ENCODE measurements around the gene LSS.

LSS gene

DNA sequence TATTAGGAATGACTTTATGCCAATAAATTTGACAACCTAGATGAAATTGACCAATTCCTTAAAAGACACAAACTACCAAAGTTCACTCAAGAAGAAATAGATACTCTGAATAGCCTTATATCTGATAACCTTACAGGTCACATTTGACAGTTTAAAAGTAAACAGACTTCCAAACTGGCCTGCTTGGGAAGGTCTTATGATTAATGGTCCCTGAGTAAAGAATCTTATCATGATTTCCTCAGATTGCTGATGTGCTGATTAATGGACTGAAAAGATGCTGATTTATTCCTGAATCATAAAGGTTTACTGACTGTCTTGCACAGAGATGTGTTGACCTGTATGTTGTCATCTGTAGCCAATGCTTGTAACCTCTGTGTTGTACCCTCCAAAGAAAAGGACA, 63.5 kb downstream of the LSS start:
- DNase-seq = no peak

DNA sequence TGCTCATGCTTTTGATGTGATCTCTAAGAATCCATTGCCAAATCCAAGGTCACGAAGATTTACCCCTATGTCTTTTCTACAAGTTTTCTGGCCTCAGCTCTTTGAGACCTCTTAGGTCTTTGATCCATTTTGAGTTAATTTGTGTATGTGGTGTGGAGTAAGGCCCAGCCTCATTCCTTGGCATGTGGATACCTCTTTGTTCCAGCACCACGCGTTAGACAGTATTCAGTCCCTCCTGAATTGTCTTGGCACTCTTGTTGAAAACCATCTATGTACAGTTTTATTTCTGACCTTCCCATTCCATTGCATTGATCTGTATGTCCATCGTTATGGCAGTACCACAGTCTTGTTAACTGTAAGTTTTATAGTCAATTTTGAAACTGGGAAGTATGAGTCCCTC, 65.2 kb downstream of the LSS start:
- no peak for DNase-seq

DNA sequence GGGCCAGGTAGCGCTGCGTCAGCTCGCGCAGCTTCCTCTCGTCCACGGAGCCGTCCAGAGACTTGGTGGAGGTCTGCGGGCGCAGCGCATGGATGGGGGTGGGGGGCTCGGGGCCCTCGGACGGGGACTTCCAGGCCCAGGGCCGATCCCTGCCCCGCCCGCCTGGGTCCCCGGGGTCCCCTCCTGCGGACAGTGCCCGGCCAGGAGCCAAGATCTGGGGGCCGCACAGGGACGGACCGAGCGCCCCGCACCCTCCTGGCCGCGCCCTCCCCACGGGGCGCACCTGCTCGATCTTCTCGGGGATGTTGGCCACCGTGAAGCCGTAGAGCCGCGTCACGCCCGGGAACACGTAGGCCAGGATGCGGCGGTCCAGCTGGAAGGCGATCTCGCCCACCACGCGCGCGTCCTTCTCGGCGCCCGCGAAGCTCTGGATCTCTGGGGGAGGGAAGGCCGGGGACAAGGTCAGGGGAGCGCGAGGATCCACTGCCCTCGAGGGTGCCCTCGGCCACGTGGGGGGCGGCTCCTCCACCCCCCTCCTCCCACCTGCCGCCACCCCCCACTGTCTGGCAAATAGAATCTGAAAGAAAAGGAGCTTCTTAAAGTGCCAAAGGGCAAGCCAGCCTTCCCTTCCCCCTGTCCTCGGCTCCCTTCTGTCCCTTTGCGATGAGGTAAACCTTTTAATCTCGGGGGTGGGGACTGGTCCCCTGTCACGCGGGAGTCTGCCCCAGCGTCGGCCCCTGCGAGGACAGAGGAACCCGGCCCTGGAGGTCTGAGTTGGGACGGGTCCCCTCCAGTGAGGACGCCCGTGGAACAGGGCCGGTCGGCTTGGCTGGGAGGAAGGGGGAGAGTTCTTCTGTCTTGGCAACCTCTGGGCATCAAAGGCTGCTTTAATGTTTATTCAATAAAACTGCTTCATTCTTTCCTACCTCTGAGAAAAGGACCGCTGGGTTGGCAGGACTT, 66.7 kb downstream of the LSS start:
- DNase-seq = no peak

DNA sequence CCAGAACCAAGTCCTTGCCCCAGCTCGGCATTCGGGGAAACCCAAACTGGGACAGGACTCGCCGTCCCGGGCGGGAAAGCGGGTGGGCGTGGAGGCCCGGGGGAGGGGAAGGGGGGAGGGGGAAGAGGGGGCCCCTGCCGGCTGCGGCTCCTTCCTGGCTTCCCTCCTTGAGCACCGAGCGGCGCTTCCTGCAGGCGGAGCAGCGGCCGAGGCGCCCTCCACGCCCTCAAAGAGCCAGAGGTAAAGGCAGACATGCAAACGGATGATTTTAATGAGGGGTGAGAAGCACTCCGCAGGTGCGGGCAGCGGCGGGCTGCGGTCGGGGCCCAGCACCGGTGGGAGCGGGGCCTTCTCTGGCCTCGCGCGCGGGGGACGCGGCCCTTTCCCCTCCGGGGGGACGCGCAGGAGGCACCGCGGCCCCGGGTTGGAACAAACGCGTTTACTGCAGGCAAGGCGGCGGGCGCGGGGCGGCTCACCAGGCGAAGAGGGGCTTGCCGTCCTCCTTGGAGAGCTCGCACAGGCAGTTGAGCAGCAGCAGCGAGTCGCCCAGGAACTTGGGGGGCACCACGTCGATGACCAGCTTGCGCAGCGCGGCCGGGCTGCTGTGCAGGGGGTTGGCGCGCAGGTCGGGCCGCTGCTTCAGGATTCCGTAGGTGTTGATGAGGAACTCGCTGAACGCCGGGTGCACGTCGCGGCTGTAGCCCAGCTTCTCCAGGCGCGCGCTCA, 67.5 kb downstream of the LSS start:
- DNase-seq = no peak

DNA sequence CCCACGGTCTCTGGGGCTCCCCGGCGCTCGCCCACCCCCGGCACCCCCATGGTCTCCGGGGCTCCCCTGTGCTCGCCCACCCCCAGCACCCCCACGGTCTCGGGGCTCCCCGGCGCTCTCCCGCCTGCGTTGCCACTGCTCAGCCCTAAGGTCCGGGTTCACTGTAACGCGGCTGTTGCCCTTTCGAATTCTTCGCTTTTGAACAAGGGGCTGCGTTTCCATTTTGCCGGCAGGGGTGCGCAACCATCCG, 68.0 kb downstream of the LSS start:
- DNase-seq = no peak

DNA sequence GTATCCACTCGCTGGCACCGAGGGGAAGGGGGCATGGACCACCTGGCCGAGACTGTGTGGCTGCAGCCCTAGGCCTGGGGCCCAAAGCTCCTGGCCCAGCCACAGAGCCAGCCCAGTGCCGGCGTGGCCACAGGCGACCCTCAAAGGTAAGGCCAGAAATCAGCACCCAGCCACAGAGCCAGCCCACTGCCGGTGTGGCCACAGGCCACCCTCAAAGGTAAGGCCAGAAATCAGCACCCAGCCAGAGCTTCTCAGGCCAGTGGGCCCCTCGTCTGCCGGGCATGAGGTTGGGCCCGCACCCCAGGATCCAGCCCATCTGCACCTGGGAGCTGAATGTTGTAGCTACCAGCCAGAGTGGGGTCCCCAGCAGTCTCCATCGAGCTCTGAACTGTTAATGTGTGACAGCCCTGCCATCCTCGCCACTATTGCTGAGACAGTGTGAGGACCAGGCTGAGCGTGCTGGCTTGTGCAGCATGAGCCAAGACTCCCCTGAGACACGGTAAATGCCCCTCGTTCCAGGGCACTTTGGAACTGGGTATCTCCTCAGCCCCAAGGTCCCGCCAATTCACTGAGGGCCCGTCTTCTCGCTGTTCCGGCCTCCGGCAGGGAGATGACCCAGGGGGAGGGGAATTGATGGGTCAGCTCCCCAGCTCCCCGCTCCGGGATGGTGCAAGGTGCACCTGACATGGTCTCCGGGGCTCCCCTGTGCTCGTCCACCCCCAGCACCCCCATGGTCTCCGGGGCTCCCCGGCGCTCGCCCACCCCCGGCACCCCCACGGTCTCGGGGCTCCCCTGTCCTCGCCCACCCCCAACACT, 68.5 kb downstream of the LSS start:
- no peak for DNase-seq

DNA sequence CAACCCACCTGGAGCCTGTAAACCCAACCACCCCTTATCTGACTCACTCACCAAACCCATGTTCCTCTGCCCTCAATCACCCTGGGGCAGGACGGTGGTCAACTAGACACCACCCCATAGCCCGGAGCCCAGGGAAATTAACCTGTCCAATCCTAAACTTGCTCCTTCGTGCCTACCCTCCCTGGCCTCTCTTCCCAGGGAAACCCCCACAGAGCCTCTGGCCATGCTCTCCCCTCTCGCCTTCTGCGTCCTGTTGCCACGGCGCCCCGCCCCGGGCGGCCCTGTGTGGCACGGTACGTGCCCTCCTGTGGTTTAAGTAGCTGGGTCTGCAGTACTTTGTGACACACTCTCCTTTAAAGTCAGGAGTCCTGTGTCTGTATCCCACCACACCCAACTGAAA, 69.2 kb downstream of the LSS start:
- DNase-seq = no peak

DNA sequence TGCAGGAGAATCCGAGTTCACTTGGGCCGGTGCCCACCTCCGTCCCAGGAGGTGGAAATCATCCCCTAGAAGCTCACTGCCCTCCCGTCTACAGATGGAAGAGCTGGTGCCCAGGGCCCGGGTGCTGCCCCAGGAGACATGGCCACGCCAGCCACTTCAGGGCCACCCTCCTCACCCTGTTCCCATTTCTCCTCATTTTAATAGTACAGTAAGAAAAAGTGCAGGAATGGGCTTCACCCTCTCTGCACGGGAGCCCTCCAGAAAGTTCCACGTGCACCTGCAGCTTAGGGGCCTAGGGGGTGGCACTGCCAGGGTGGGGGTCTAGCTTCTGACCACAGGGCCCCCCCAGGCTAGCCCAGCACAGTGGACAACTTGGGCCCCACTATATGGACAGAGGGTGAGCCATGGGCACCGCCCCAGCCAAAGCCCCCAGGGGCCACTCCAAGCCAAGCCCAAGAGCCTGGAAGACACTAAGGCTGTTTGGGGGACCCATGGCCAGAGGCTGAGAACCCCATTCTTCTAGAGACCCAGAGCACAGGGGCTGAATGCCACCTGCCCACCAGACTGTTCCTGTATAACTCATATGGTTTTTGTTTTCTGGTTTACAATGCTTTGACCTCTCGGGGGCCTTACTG, 69.8 kb downstream of the LSS start:
- no peak for DNase-seq

DNA sequence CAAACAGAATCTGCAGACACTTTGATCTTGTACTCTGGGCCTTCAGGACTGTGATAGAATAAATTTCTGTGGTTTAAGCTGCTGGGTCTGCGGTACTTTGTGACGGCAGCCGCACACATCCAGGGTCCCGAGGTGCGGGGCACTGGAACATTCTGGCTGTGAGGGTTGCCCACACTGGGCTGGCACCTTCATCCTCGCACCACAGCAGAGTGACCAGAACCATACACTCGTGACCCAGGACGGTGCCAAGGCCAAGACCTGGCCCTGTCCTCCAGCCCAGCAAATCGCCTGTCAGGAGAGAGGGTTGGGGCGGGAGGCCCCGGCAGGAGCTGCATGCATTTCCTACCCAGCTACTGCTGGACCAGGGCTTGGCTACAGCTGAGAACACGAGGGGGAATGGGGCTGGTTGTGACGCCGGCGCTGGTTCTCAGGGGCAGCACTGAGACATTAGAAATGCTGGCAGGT, 70.6 kb downstream of the LSS start:
- no peak for DNase-seq

DNA sequence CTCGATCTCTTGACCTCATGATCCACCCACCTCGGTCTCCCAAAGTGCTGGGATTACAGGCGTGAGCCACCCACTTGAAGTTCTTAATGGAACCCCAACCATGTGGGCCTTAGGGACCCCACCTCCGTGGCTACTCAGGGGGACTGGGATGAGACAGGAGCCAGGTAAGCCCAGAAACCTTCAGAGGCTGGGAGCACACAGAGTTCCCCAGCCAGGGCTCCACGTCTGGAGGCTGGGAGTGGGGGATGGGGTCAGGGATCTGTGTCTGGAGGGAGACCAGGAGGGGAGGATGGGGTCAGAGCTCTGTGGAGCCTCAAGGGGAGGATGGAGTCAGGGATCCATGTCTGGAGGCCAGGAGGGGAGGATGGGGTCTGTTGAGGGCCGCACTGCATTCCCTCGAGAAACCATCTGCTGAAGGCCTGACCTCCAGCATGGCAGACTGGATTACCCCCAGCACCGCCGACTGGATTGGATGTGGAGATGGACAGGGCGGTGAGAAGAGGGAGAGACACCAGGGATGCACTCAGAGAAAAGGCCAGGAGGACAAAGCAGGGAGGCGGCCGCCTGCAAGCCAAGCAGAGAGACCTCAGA, 71.1 kb downstream of the LSS start:
- no peak for DNase-seq

DNA sequence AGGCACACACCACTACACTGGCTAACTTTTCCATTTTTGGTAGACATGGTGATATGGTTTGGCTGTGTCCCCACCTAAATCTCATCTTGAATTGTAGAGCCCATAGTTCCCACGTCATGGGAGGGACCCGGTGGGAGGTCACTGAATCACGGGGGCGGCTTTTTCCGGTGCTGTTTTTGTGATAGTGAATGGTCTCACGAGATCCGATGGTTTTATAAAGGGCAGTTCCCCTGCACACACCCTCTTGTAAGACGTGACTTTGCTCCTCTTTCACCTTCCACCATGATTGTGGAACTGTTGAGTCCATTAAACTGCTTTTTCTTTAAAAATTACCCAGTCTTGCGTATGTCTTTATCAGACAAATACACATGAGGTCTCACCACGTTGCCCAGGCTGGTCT, 71.9 kb downstream of the LSS start:
- no peak for DNase-seq

DNA sequence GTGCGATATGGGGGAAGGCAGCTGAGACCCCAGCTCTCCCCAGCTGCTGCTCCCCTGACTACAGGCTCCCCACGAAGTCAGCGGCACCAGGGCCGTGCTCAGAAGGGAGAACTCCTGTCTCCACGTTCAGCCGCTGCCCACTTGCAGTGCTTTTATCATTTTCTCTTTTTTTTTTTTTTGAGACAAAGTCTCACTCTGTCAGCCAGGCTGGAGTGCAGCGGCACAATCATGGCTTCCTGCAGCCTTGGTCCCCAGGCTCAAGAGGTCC, 72.3 kb downstream of the LSS start:
- DNase-seq = no peak

DNA sequence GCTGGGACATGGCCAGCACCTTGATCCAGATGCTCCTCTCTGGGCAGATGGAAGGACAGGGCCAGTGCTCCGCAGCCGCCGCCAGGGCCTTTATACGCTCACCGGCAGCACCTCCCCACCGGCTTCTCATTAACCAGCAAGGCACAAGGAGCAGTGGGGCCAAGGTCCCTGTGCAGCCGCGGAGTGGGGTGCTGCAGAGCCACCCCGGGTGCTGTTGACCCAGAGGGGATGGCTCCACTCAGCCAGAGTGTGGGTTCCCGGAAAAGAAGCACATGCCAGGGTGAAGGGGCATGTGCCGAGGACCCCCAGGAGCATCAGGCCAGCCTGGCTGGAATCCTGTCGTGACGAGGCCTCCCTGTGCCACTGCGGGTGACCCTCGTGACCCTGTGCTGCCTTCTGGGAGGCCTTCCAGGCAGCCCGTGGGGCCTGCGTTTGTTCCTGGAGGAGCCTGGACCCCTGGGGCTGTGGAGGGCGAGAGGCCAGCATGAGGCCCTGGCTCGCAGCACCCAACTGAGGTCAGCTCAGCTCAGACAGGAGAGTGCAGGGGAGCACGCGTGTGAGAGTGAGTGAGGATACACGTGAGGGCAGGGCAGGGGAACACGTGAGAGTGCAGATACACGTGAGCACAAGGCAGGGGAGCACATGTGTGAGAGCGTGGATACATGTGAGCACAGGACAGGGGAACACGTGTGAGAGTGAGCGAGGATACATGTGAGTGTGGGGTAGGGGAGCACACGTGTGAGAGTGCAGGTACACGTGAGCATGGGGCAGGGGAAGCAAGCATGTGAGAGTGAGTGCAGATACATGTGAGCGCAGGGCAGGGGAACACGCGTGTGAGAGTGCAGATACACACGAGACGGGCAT, 72.8 kb downstream of the LSS start, which contains the start of gene FTCD:
Gene FTCD, minus strand, starts transcription at position 66 of the 864 bp plus-strand sequence. Its CDS starts 56 bp downstream, at position 10.
- DNase-seq = no peak

DNA sequence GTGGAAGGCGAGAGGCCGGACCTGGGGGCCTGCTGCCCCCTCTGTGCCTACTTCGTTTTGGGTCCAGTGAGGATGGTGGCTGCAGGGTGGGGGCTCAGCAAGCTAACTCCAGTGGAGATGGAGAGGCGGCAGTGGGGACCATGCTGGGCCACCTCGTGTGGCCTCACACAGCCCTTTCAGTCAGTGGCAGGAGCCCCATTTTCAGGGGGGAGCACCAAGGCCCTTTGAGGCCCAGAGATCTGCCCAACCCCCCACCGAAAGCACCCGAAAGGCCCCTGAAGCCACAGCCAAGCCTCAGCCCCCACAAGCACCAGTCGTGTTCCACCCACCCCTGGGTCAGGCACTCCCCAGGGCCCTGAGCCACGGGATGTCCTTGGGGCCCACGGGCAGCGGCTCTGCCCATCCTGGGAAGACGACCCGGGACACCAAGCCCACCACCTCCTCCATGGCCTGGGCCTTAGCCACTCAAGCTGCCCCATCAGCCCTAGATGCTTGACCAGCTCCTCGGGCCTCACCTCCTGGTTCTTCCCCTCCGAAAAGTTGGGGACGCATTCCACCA, 73.5 kb downstream of the LSS start:
- no peak for DNase-seq

DNA sequence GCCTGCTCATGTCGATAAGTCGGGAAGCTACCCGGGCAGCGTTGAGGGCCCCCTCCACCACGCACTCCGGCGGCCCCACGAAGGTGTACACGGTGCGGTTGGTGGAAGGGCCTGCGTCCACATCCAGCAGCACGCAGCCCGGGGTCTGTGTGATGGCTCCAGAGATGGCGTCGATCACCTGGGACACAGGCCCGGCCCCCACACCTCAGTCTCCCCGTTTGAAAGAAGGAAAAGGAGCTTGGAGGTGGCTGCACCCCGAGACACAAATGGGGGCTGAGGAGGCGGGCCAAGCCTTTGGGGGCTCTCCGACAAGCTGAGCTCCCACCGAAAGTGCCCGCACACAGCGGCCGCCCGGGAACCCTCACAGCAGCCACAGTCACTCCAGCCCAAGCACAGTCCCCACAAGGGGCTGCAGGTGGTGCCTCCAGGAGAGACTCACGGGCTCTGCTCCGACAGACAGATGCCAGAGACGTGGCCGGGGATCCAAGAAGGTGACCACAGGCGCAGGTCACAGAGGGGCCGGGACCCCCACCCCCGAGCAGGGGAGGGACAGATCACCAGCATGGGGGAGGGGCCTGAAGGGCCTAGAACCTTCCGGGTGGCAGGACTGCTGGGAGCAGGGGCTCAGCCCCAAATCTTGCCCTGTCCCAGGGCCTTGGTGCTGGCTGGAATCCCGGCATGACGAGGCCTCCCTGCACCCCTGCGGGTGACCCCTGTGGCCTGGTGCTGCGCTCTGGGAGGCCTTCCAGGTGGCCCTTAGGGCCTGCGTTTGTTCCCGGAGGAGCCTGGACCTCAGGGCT, 74.2 kb downstream of the LSS start:
- DNase-seq = no peak

DNA sequence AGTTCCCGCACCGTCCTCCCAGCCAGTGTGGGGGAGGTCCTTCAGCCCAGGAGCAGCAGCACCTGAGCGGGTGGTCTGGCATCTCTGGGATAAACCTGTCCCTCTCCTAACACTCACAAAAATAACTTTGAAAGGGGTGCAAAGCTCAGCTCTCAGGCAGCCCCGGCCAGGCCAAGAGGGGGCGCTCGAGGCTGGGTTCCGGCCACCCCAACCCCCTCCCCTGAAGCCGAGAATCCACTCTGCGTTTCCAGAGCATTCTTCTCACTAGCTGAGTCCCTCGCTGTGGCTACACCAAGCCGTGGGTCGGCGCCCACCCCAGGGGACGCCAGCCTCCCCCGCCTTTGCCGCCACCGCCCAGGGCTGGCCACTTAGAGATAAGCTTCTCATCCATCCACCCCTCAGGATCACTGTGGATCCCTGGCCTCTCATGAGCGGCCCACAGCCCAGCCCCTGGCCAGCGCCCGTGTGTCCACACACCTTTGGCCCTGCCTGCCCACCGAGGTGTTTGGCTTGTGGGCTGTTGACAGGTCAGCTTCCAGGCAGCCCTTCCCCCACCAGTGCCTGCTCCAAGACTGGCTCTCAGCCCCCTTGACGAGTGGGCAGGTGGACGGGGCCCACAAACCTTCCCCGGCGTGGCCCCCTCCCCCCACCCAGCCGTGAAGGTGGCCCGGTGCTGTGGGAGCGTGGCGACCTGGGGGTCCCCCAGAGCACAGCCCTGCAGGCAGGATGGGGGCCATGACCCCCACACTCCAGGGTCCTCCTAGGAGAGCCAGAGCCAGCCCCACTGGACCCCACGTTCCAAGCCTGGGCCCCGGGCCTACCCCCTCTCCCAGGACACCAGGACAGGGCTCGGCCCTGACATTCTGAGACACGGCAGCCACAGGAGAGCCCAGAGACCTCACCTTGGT, 75.1 kb downstream of the LSS start:
- no peak for DNase-seq

DNA sequence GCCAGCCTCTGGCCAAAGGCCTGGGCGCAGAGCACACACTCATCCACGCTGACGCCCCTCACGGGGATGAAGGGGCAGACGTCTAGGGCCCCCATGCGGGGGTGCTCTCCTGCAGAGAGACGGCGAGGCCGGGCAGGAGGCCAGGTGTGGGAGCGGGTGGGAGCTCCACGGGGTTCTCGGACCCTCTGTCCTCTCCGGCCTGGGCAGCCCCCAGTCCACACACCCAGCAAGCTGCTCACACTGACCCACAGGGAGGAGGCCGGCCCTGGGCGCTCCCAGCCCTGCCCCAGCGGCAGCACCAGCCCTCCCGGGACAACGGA, 75.7 kb downstream of the LSS start:
- DNase-seq = no peak

DNA sequence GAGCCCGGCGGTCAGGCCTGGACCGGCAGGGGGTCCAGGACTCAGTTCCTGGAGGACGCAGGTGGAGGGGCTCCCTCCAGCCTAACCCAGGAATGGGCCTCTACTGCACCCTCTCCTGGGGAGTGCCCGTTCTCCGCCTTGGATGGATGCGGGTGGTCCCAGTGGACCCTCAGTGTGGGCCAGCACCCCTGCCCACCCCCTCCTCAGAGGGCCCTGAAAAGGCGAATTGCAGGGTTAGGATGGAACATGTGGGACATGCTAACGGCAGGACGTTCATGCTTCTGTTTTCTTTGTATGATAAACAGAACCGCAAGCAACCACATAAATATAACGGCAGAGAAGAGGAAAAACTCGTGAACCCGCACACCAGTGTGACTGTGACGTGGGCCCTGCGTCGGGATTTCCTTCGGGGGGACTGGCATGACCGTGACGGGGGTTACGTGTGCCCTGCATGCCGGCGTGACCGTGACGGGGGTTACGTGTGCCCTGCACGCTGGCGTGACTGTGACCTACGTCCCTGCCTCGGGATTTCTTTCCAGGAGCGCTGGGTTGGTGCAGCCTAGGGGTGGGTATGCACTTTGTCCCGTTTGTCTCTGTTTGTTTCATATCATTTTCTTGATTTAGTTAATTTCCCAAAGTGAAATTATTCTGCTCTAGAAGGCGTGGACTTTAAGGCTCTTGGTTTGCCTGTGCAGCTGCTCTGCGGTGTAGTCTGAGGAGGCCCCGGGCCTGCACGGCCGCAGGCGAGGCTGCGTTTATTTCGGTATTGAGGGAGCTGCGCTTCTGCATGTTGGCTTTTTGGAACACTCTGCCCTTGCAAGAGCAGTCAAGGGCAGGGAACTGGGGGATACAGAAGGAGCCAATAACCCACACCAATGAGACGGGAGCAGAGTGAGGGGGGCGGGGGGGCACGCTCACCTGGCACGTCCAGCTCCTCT, 76.3 kb downstream of the LSS start:
- no peak for DNase-seq

All from NCI-H69 (cell line).